HG03342 (cell line): Measurements from ENCODE around the gene SSU72.

Experiments used
- ATAC-seq: cut with Tn5 transposase; IDR thresholded peaks from one replicate; pipeline ENCODE4 v1.9.1; 2021; ENCODE audit warnings: mild to moderate bottlenecking, moderate library complexity; ENCODE audit not compliant: unreplicated experiment

The SSU72 gene

DNA sequence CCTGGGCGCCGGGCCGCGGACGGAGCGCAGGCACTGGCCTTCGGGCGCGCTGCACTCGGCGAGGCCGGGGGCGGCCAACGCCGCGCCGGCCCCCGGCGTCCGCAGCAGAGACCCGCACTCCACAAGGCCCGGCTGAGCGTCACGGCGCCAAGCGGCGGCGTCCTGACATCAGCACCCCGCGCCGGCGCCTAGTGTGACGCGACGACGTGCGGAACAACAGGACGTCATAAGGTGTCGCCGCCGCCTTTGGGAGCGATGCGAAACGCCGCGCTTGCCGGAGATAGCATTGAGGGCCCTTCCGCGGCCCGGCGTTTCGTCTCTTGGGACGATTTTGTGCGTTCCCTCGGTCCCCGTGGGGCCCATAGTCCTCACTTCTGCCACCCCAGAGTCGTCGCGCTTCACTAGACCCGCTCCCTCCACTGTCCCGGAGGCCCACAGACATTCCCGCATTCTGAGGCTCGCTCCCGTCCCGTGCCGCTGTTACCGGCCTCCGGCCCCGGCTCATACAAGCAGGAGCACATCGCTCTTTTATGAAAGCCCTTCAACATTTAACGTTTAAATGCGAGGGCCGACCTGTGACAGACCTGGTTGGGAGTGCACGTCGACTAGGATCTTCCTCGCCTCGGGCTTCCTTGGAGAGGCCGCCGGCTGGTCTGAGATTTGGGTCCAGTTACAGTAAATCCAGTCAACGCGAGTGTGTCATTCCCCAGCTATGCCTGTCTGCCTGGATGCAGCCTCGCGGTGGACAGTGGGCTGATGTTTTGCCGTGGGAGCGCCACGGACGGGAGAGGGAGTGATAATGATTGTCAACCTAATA is at the start of gene SSU72:
SSU72 (minus strand) TSS at position 143 of the 817 bp plus-strand sequence. CDS start 306 bp downstream, outside the sequence.
- peak; percentile 71 for ATAC-seq

DNA sequence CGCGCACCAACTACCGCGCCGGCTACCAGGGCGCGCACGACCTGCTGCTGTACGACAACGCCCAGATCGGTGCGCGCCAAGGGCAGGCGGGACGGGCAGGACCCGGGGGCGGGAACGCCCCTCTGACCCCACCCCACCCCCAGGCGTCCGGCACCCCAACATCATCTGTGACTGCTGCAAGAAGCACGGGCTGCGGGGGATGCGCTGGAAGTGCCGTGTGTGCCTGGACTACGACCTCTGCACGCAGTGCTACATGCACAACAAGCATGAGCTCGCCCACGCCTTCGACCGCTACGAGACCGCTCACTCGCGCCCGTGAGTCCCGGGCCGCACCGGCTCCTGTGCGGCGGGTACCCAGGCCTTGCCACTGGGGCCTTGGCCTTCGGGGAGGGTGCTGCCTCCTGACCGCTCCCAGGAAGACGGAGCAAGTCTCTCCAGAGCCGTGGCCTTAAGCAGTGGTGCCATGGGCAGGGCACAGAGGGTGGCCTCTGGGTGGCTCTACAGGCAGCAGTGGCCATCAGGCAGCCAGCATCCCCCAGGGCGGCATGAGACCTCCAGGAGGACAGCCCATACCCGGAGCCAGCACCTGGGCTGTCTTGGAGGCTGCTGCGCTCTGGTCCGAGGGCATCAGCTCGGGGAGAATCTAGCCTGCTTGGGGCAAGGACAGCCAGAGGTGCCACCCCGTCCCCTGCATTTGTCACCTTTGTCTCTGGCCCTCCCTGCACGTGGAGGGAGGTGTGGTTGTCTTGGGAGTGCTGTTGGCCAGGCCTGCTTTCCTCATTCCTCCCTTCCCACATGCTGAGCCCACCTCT is 49.2 kb upstream of the SSU72 start:
- ATAC-seq = no peak

DNA sequence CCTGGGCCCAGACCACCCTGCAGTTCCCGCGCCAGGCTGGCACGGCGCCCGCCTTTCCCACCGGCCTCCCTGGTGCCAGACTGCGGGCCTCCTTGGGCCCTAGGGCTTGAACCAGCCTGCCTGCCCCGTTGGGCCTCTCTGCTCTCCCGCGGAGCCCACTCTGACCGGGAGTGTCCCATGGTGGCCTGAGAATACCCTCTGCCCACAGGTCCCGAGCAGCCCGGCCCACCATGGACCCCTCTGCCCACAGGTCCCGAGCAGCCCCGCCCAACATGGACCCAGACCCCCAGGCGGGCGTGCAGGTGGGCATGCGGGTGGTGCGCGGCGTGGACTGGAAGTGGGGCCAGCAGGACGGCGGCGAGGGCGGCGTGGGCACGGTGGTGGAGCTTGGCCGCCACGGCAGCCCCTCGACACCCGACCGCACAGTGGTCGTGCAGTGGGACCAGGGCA is 48.5 kb upstream of the SSU72 start:
- no peak for ATAC-seq

DNA sequence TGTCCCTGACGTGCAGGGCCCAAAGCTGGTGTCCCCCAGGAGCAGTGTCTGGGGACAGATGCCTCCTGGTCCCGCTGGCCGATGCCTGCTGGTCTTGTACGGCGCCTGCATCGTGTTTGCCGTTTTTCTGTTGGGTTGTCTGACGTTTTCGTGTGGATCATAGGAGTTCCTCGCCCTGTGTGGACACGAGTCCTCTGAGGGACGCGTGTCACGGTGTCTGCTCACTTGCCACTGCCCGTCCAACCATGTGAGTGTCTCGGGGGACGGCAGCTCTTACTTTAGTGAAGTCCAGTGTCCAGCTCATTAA is 48.1 kb upstream of the SSU72 start:
- ATAC-seq = no peak

DNA sequence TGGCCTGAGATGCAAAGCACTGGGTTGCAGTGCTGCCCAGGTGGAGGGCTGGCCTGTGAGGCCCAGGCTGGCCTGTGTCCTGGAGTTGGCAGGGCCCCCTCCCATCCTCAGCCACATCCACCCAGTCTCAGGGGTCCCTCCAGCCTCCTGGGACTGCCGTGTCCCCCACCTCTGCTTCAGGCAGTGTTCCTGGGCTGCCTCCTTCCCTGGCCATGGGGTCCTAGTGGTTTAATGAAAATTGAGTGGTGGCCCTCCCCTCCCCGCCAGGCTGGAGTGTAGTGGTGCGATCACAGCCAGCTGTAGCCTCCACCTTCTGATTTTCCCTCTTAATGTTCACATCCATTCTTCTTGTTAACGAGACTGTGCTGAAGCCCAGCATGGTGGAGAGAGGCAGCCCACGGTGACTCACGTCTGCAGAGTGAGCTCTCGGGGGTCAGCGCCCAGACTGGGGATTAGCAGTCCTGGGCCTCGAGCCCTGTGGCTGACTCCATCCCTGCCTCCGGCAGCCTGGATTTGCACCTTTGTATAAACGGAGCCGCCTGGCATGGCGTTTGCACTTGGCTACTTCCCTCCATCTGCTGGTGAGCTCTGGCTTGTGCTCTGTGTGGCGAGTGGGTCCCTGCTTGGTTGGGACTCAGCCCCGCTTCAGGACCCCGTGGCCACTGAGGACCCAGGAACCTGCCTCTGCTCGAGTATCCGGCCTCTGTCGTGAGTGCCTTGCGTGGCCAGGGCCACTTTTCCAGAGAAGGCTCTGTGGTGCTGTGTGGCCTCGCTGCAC is 47.5 kb upstream of the SSU72 start:
- ATAC-seq = no peak

DNA sequence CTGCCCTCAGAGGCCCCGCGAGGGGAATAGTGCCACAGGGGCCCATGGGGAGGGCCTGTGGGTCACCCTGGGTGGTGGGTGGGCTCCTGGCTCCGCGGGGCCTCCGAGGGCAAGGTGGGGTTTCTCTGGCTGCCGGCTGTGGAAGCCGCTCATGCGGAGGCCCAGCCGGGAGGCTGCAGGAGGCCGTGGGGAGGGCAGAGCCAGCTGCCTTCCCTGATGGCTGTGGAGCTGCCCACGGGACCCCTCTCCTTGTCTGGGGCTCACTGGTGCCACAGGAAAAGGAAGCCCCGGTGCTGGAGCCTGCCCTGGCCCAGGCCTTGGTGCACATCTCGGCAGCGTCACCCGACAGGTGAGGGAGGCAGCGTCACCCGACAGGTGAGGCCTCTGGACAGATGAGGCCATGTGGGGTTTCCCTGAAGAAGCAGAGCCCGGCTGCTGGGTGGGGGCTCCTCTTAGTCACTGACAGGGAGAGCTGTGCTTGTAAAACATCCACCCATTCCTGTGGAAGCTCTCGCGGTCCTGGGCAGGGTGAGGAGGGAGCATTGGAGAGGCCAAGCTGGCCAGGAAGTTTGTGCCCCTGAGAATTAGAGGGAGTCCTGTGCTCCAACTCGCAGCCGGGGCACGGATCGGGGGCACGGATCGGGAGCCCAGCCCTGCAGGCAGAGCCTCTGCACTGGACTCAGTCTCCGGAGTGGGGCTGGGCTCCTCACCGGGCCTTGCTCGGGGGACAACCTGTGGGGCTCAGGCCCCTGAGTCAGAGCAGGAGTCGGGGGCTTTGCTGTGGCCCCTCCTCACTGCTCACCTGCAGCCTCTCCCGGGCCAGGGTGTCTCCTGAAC is 46.7 kb upstream of the SSU72 start:
- ATAC-seq = no peak

DNA sequence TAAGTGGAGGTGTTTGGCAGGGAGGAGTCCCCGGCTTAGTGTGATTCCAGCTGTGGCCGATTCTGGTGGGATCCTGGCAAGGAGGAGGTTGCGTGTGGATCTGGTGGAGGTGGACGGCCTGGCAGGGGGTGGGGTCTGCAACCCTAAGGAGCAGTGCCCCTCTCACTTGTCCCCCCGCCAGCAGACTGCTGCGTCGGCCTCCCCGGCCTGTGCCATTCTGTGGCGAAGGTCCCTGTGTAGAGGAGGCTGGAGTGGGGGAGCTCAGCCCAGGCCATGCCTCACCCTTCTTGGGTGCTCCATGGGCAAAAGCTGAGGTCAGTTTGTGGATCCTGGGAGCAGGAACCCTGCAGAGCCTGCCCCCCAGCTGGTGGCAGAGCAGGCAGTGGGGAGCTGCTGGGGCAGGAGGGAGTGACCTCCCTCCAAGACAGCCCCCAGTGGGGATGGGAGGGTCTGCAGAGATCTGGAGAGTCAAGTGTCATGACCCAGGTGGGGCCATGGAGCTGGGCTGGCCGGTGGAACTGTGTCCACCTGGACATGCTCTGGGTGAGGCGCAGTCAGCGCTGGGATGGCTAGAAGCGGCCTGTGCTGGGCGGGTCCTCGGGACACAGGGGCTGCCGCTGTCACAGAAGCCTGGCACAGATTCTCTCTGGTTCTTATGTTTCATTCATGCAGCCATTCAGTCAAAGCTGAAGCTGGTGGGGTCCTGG is 45.9 kb upstream of the SSU72 start:
- no peak for ATAC-seq

DNA sequence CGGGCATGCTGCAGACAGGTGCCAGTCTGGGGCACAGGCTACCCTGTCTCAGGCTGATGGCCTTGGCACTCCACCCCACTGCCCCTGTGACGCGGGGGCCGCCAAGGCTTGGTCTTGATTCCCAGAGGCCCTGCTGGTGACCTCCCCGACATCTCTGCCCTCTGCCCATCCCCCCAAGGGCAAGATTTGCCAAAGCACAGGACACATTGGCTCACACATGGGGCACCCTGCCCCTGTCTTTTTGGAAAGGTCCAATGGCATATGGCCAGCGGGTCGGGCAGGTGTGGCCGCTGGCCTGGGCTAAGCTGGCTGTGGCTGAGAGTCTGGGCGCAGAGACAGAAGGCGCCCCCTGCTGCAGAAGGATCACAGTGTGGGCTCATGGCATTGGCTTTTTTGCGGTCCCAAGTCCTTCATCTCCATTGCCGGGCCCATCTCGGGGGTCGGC is 45.3 kb upstream of the SSU72 start:
- ATAC-seq = no peak

DNA sequence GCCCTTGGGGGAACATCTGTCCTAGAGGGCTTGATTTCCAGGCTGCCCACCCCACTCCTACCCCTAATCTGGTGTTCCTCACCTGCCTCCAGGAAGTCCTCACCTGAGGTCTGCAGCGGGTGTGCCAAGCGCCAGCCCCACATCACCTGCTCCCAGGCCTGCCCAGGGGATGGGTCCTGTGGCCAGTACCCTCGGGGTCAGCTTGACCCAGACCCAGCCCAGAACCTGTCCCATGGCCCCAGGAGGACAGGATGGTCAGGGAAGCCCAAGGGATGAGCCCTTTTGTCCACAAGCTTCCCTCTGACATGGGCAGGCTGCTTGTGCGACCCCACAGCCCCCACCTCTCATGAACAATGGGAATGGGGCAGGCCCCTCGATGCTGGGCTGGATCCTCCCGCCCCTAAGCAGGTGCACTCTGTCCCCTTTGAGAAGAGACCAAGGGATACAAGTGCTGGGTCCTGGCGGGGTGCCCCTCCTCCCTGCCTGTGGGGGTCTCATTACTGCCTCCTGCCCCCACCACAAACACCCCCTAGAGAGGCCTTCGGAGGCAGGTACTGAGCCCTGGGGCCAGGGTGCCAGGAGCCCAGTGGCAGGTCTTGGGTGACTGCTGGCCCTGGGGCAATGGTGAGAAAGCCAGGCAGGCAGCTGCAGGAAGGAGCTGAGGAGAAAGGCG is 43.9 kb upstream of the SSU72 start:
- ATAC-seq = no peak

DNA sequence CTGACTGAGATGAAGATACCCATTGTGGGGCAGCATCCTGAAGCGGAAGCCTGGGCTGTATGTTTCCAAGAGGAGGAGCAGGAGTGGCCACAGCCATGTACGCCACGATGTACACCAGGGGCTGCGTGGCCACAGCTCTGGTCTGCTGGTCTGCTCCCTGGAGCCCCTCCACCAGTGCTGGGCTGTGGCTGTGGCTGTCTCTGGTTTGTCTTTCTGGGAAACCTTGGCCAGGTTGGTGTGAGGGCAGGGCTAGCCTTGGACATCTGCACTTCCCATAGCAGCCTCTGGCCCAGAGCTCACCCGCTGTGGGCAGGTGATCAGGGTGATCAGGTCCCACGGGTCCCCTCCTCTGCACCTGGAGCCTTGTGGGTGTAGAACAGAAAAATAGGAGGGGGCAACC is 43.3 kb upstream of the SSU72 start:
- ATAC-seq = no peak

DNA sequence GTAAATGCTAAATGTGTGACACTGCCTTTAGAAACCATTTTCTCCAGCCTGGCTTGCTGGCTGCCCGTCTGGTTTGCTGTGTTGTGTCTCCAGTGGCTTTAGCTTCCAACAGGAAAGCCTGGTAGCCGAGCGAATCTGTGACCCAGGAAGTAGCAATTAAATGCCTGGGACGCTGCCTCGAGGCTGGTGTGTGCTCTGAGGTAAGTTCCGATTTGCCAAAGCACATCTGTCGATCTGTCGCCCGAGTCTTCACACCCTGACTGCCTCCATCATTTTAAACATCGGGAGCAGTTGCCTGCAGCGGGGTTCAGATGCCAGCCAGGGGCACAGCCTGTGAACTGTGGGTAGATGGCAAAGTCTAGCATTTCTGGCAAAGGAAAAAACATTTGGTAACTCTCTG is 42.9 kb upstream of the SSU72 start:
- ATAC-seq = no peak

DNA sequence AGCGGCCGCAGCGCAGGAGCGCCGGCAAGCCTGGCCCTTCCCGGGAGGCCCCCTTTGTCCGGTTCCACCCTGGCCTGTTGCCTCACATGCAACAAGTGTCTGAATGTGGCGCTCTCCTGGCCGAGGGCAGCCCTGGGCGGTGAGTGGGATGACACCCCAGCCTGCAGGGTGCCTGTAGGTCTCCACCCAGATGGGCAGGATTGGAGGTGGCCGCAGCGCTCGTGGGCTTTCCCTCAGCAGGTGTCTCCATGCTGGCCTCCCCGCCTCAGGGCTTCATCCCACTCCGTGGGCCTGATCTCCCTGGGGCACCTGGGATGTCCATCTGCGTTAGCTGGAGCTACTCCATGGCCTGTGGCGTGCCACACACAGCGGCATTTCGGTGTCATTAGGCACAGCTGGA is 42.2 kb upstream of the SSU72 start:
- no peak for ATAC-seq

DNA sequence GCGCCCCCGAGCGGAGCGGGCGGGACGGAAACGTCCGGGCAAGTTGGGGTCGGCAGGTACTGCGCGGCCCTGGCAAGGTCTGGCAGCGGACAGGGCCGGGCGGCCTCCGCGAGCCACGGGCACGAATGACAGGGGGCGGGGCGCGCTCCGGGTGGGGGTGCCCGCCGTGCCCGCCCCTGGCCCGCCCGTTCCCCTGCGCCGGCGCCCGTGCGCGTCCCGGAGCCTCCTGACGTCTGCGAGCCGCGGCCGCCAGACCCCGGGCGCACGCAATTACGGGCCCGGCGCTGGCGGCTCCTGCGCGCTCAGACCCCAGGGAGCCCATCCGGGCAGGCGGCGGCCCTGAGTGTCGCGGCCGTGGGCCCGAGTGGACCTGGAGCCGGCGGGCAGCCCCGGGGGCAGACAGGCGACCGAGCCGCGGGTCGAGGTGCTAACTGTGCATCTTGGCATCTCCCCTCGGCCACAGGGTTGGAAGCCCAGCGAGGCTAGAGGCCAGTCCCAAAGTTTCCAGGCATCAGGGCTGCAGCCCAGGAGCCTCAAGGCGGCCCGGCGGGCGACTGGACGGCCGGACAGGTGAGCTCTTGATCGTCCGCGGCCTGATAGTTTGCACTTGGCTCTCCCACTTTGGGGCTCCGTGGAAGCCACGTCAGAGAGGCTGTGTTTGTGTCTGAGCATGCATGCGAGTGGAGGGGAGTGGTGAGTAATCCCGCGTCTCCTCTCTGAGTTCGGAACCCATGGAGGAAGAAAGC is 41.6 kb upstream of the SSU72 start:
- ATAC-seq = peak; percentile 21

DNA sequence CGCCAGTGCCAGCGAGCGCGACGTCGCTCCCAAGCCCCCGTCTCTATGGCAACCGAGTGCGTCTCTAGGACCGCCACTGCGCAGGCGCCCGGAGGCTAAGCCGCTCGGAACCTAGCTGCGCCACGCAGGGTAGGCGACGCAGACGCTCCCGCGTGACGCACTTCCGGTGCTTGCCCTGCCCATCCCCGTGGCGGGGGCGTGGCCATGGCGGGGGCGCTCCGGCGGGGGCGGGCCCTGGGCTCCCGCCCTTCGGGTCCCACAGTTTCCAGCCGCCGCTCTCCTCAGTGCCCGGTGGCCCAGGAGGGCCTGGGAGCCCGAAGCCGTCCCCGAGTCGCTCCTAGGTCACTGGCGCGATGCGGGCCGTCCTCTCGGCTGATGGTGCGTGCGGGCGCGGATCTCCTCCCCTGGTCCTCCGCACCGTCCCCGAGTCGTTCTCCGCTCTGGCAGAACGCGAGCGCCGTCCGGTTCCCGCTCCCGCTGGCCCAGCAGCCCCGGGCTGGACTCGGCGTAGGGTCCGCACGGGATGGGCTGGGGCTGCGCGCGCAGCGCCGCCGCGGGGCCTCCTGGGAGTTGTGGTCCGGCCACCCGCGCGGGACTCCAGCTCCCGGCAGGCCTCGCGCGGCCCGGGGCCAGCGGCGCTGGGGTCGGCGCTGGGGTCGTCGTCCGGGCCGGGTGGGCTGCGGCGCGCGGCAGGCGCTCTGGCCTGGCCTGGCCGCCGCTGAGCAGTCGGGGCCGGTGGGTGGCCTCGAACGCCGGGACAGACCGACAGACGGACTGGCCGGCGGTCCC is 40.8 kb upstream of the SSU72 start, which contains the start of gene MIB2:
MIB2 (plus strand) TSS at position 245 of the 789 bp plus-strand sequence. CDS start 7,953 bp downstream, outside the sequence.
- ATAC-seq = peak; percentile 79

DNA sequence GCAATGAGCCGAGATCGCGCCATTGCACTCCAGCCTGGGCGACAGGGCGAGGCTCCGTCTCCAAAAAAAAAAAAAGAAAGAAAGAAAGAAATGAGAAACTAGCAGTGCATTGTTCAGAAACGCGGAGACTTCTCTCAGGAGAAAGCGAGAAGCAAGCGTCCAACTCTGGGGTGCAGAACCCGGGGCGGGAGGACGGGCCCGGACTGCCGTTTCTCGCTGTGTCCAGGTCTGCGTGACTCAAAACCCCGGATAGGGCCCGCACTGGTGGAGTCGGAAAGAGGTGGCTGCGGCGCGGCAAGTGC is 40.2 kb upstream of the SSU72 start:
- ATAC-seq = no peak

DNA sequence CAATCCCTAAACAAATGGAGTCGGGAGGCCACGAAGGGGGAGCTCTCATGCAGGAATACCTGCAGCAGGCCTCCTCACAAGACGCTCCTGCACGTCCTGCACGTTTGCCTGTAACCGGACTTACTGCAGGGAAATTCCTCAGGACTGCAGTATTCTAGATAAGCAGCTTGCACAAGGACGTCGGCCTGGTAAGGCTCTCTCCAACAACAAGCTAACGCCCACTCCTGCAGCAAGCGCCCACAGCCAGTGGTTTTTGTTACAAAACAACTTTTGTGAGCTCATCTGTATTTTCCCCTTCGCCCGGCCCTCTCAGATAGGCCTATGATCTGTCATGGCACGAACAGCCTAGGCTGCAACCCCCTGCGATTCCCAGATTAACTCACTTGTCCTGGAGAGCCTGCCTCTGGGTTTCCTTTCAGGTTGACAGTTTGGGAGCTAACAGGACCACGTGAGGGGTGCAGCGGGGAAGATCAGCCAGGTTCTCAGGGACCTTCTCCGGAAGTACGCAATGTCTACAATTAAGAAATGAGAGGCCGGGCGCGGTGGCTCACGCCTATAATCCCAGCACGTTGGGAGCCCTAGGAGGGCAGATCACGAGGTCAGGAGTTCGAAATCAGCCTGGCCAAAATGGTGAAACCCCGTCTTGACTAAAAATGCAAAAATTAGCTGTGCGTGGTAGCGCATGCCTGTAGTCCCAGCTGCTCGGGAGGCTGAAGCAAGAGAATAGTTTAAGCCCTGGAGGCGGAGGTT is 39.7 kb upstream of the SSU72 start:
- no peak for ATAC-seq

DNA sequence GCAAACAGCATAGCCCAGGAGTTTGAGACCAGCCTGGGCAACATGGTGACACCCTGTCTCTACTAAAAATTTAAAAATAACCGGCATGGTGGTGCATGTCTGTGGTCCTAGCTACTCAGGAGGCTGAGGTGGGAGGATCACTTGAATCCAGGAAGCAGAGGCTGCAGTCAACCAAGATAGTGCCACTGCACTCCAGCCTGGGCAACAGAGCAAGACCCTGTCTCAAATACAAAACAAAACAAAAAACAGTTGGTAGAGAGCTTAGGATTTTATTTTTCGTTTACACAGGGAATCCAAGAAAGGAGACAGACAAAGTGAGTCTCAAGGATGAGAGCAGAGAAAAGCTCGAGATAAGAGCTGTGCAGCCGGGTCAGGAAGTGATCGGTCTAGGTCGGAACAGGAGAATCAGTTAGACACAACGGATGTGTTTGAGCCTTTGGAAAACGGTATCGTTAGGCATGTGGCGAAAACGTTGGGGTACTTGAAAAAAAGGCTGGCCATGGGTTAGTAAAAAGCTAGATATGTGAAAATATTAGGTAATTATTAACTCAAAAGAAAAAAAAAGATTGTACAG is 38.9 kb upstream of the SSU72 start:
- ATAC-seq = no peak
